Neuronal stem cell (in vitro differentiated cells): ENCODE results near the gene NOMO2.
"Not testable (repeated sequence)": the region's sequence is repeated elsewhere in the genome, so short reads cannot be mapped to it uniquely, and the experiment has no call there.

Source experiments
- DNase-seq: peaks from one replicate; pipeline ENCODE4 v3.0.0-alpha.2; 2013; ENCODE audit warnings: low spot score
- H2AFZ ChIP-seq: one replicate; pipeline ENCODE4 v1.6.1; 2013; ENCODE audit warnings: mild to moderate bottlenecking, low read length, inconsistent platforms
- H2AK5ac ChIP-seq: 2 replicates; pipeline ENCODE4 v1.6.1; 2013; ENCODE audit warnings: low read depth, mild to moderate bottlenecking, inconsistent platforms, low read length, moderate library complexity, mixed read lengths
- H2BK120ac ChIP-seq: 2 replicates; pipeline ENCODE4 v1.6.1; 2013; ENCODE audit warnings: low read depth, mild to moderate bottlenecking, inconsistent platforms, low read length, moderate library complexity, mixed read lengths
- H2BK12ac ChIP-seq: one replicate; pipeline ENCODE4 v1.6.1; 2013; ENCODE audit warnings: low read length, inconsistent platforms
- H2BK15ac ChIP-seq: 2 replicates; pipeline ENCODE4 v1.6.1; 2013; ENCODE audit warnings: mild to moderate bottlenecking, low read length, inconsistent platforms, mixed read lengths
- H2BK5ac ChIP-seq: one replicate; pipeline ENCODE4 v1.6.1; 2013; ENCODE audit warnings: inconsistent platforms, mild to moderate bottlenecking, low read length, moderate library complexity
- H3K14ac ChIP-seq: one replicate; pipeline ENCODE4 v1.6.1; 2013; ENCODE audit warnings: low read length, inconsistent platforms
- H3K18ac ChIP-seq: 2 replicates; pipeline ENCODE4 v1.6.1; 2013; ENCODE audit warnings: low read length, inconsistent platforms
- H3K23ac ChIP-seq: 2 replicates; pipeline ENCODE4 v1.6.1; 2013; ENCODE audit warnings: low read depth, mild to moderate bottlenecking, mixed read lengths, low read length, inconsistent platforms; ENCODE audit not compliant: poor library complexity
- H3K27ac ChIP-seq: replicated peaks from 3 replicates; pipeline ENCODE4 v1.5.1; 2013; ENCODE audit warnings: low read length, inconsistent platforms
- H3K27me3 ChIP-seq, 3 experiments: 2 replicates each; pipeline ENCODE4 v1.6.1; 2013; ENCODE audit warnings: low read length in 3 of 3, mild to moderate bottlenecking in 2 of 3, inconsistent platforms in 1 of 3, low read depth in 1 of 3, mixed read lengths in 1 of 3, moderate library complexity in 1 of 3; ENCODE audit not compliant: control insufficient read depth in 3 of 3, insufficient read depth in 3 of 3
- H3K36me3 ChIP-seq, 2 donors: replicated peaks in 1 of 2; 2 replicates each; pipeline ENCODE4 v1.6.1; 2013; ENCODE audit warnings: low read length in 2 of 2; ENCODE audit not compliant: control insufficient read depth in 2 of 2, insufficient read depth in 2 of 2
- H3K4ac ChIP-seq: 2 replicates; pipeline ENCODE4 v1.6.1; 2013; ENCODE audit warnings: inconsistent platforms, mild to moderate bottlenecking, low read length, moderate library complexity
- H3K4me1 ChIP-seq, 2 donors: 1 replicate in 1 of 2; 2 replicates in 1 of 2; pipeline ENCODE4 v1.6.1; 2013; ENCODE audit warnings: low read length in 2 of 2, low read depth in 1 of 2; ENCODE audit not compliant: control insufficient read depth in 2 of 2, insufficient read depth in 1 of 2
- H3K4me2 ChIP-seq: one replicate; pipeline ENCODE4 v1.6.1; 2013; ENCODE audit warnings: mild to moderate bottlenecking, low read length, inconsistent platforms; ENCODE audit not compliant: insufficient read depth, poor library complexity, severe bottlenecking
- H3K4me3 ChIP-seq, 2 donors: 2 replicates each; pipeline ENCODE4 v1.5.1; 2013; ENCODE audit warnings: low read length in 2 of 2, mild to moderate bottlenecking in 2 of 2, inconsistent platforms in 1 of 2, moderate library complexity in 1 of 2
- H3K79me1 ChIP-seq: one replicate; pipeline ENCODE4 v1.6.1; 2013; ENCODE audit warnings: low read depth, mild to moderate bottlenecking, inconsistent platforms, low read length, moderate library complexity
- H3K9ac ChIP-seq: one replicate; pipeline ENCODE4 v1.6.1; 2013; ENCODE audit warnings: mild to moderate bottlenecking, low read depth, low read length, inconsistent platforms; ENCODE audit not compliant: poor library complexity
- H3K9me3 ChIP-seq, 2 donors: replicated peaks in 1 of 2; 2 replicates each; pipeline versions ENCODE3 to v1.6.1; 2013; ENCODE audit warnings: low read length in 2 of 2, mild to moderate bottlenecking in 2 of 2, inconsistent platforms in 1 of 2, low read depth in 1 of 2, mixed read lengths in 1 of 2, moderate library complexity in 1 of 2; ENCODE audit not compliant: control insufficient read depth in 2 of 2, insufficient read depth in 1 of 2
- H4K8ac ChIP-seq: one replicate; pipeline ENCODE4 v1.6.1; 2013; ENCODE audit warnings: low read depth, mild to moderate bottlenecking, inconsistent platforms, low read length, moderate library complexity
- H4K91ac ChIP-seq: one replicate; pipeline ENCODE4 v1.6.1; 2013; ENCODE audit warnings: low read length, low read depth, mild to moderate bottlenecking, inconsistent platforms; ENCODE audit not compliant: poor library complexity
- WGBS, 2 donors: extraction: QIAGEN DNeasy Blood & Tissue Kit; methylation state at CpG; one replicate each; pipeline ENCODE4 v1.1.7; 2013; ENCODE audit warnings: missing lambda C conversion rate in 2 of 2, mixed read lengths in 1 of 2; ENCODE audit not compliant: insufficient read length in 2 of 2, insufficient replicate concordance in 1 of 2; ENCODE audit errors: extremely low coverage in 2 of 2; 5-methylcytosine and 5-hydroxymethylcytosine counted together

NOMO2 gene

GRCh38 chr16:18582902-18583301 is 21.0 kb upstream of the NOMO2 start:
- WGBS, 2 donors, result no CpG with 5 or more reads among the region's 1 CpG
- H3K4me2 ChIP-seq, result no peak overlapping the region
- no peaks in the 10 kb centered on the region for H3K36me3 ChIP-seq
- no peak overlapping the region for H4K91ac ChIP-seq
- H2AFZ ChIP-seq, result no peak overlapping the region
- H3K9ac ChIP-seq, result no peak overlapping the region
- no peak overlapping the region for H3K4me3 ChIP-seq
- H3K27me3 ChIP-seq, result no peaks in the 10 kb centered on the region
- no peak overlapping the region for H3K18ac ChIP-seq
- no peak overlapping the region for H2BK15ac ChIP-seq
- H3K27ac ChIP-seq, result no peak overlapping the region
- H3K4ac ChIP-seq, result no peak overlapping the region
- H2BK12ac ChIP-seq, result no peak overlapping the region
- no peak overlapping the region for H2BK120ac ChIP-seq
- H2AK5ac ChIP-seq, result no peak overlapping the region
- H3K79me1 ChIP-seq, result no peaks in the 10 kb centered on the region
- no peaks in the 10 kb centered on the region for H3K4me1 ChIP-seq
- no peak overlapping the region for H2BK5ac ChIP-seq
- no peaks in the 10 kb centered on the region for H3K9me3 ChIP-seq
- no peak for DNase-seq
- no peak overlapping the region for H3K14ac ChIP-seq
- no peak overlapping the region for H3K23ac ChIP-seq
- H4K8ac ChIP-seq, result no peak overlapping the region

- H3K79me1 ChIP-seq, H3K36me3 ChIP-seq, H4K91ac ChIP-seq, DNase-seq, H3K4me1 ChIP-seq, H3K23ac ChIP-seq, H3K4me2 ChIP-seq, H4K8ac ChIP-seq, H2BK15ac ChIP-seq, H3K9me3 ChIP-seq, H3K4me3 ChIP-seq, H3K27me3 ChIP-seq, H2AK5ac ChIP-seq, H3K4ac ChIP-seq, H2BK12ac ChIP-seq, H3K14ac ChIP-seq, H2BK120ac ChIP-seq, H3K9ac ChIP-seq, H2BK5ac ChIP-seq, H3K27ac ChIP-seq, H3K18ac ChIP-seq, H2AFZ ChIP-seq: not testable (repeated sequence)
- WGBS, 2 donors, result no CpG with 5 or more reads among the region's 5 CpGs
Observed at GRCh38 chr16:18580396-18580795, 18.5 kb upstream of the NOMO2 start.

GRCh38 chr16:18579261-18579660 is 17.4 kb upstream of the NOMO2 start:
- H2BK120ac ChIP-seq, H3K4me3 ChIP-seq, H3K18ac ChIP-seq, DNase-seq, H4K91ac ChIP-seq, H2BK5ac ChIP-seq, H3K4me2 ChIP-seq, H4K8ac ChIP-seq, H3K14ac ChIP-seq, H3K27ac ChIP-seq, H3K23ac ChIP-seq, H3K4me1 ChIP-seq, H3K27me3 ChIP-seq, H3K4ac ChIP-seq, H3K79me1 ChIP-seq, H2AFZ ChIP-seq, H3K9me3 ChIP-seq, H3K36me3 ChIP-seq, H2AK5ac ChIP-seq, H3K9ac ChIP-seq, H2BK15ac ChIP-seq, H2BK12ac ChIP-seq: not testable (repeated sequence)
- WGBS, 2 donors, result no CpG with 5 or more reads among the region's 2 CpGs

GRCh38 chr16:18577942-18578341 is 16.0 kb upstream of the NOMO2 start:
- H3K36me3 ChIP-seq, H3K27me3 ChIP-seq, H3K27ac ChIP-seq, H3K4ac ChIP-seq, H4K8ac ChIP-seq, H2BK15ac ChIP-seq, H3K14ac ChIP-seq, H2AFZ ChIP-seq, DNase-seq, H3K18ac ChIP-seq, H3K4me2 ChIP-seq, H3K79me1 ChIP-seq, H4K91ac ChIP-seq, H2BK12ac ChIP-seq, H3K4me1 ChIP-seq, H3K23ac ChIP-seq, H2BK5ac ChIP-seq, H3K9me3 ChIP-seq, H2BK120ac ChIP-seq, H2AK5ac ChIP-seq, H3K9ac ChIP-seq, H3K4me3 ChIP-seq: not testable (repeated sequence)
- no CpG with 5 or more reads among the region's 1 CpG for WGBS, 2 donors
